Measurements from ENCODE around the gene MREG.

MREG gene

GRCh38 chr2:215948051-215948450 is 65.3 kb downstream of the MREG start:
- H3K4me1 ChIP-seq (ENCODE audit: low read length), result no peaks in the 10 kb centered on the region
- TF ChIP-seq EZH2 (optimal IDR thresholded peaks at IDR 0.05; ENCODE audit: low read depth, low read length) (no peak), CTCF (IDR thresholded peaks at IDR 0.05; ENCODE audit: low read length) (no peak), EZH2phosphoT487 (IDR thresholded peaks at IDR 0.05; ENCODE audit: low read length) (no peak)
- peaks cover 18% of the 10 kb centered on the region for H3K79me2 ChIP-seq (ENCODE audit: low read length)
- no peaks in the 10 kb centered on the region for H4K20me1 ChIP-seq (ENCODE audit: insufficient read depth, low read length)
- no peak for DNase-seq
- H3K9ac ChIP-seq (ENCODE audit: low read length), result no peak overlapping the region
- no peak overlapping the region for H2AFZ ChIP-seq (ENCODE audit: low read length)
- no peaks in the 10 kb centered on the region for H3K9me2 ChIP-seq (replicated peaks; ENCODE audit: insufficient read depth, low read length)
- no peaks in the 10 kb centered on the region for H3F3A ChIP-seq (ENCODE audit: insufficient read depth, low read length)
- no peaks in the 10 kb centered on the region for H3K27me3 ChIP-seq (replicated peaks; ENCODE audit: insufficient read depth, low read length)
- no peak overlapping the region for H3K4me3 ChIP-seq (ENCODE audit: low read length)
- no peaks in the 10 kb centered on the region; the same call in 1 of the 2 replicates for H3K36me3 ChIP-seq (replicated peaks; ENCODE audit: insufficient read depth, low read length)
- no peak overlapping the region for H3K4me2 ChIP-seq (ENCODE audit: low read depth, low read length)
- H3K27ac ChIP-seq (ENCODE audit: low read length), result no peak overlapping the region
- H3K9me3 ChIP-seq (replicated peaks; ENCODE audit: insufficient read depth, low read length), result no peaks in the 10 kb centered on the region

- TF ChIP-seq CTCF (IDR thresholded peaks at IDR 0.05; ENCODE audit: low read length) (no peak), EZH2phosphoT487 (IDR thresholded peaks at IDR 0.05; ENCODE audit: low read length) (no peak), EZH2 (optimal IDR thresholded peaks at IDR 0.05; ENCODE audit: low read depth, low read length) (no peak)
- Histone ChIP-seq H3K27me3 (replicated peaks; ENCODE audit: insufficient read depth, low read length) (no peaks in the 10 kb centered on the region), H3K4me3 (ENCODE audit: low read length) (no peak overlapping the region), H3K9me3 (replicated peaks; ENCODE audit: insufficient read depth, low read length) (no peaks in the 10 kb centered on the region), H3F3A (ENCODE audit: insufficient read depth, low read length) (no peaks in the 10 kb centered on the region), H3K9ac (ENCODE audit: low read length) (no peak overlapping the region), H2AFZ (ENCODE audit: low read length) (no peak overlapping the region), H4K20me1 (ENCODE audit: insufficient read depth, low read length) (no peaks in the 10 kb centered on the region), H3K27ac (ENCODE audit: low read length) (no peak overlapping the region), H3K9me2 (replicated peaks; ENCODE audit: insufficient read depth, low read length) (no peaks in the 10 kb centered on the region), H3K36me3 (replicated peaks; ENCODE audit: insufficient read depth, low read length) (no peaks in the 10 kb centered on the region; the same call in 1 of the 2 replicates), H3K4me2 (ENCODE audit: low read depth, low read length) (no peak overlapping the region), H3K4me1 (ENCODE audit: low read length) (no peaks in the 10 kb centered on the region), H3K79me2 (ENCODE audit: low read length) (peaks cover 13% of the 10 kb centered on the region; the same call in 1 of the 2 replicates)
- no peak for DNase-seq
These were observed 66.8 kb downstream of the MREG start for GRCh38 chr2:215946586-215946985.

DNA sequence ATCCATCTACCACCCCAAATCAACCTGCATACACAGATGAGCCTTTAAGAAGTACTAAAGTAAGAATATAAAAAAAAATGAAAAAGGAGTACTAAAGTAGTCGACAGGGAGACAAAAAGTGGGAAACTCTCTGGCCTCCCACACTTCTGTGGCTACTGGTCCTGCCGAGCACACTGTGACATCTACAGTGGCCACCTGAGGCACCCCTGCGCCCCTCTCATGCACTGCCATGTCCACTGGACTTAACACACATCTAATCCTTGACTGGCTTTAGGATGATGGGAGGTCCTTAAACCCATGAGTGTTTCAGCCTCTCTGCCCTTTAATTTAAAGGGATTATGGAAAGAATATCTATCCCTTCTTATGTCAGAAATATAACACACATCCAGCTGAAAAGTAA is 71.2 kb downstream of the MREG start:
- Histone ChIP-seq H3K4me2 (ENCODE audit: low read depth, low read length) (no peak overlapping the region), H3K4me1 (ENCODE audit: low read length) (no peaks in the 10 kb centered on the region), H3F3A (ENCODE audit: insufficient read depth, low read length) (no peaks in the 10 kb centered on the region), H3K9me3 (replicated peaks; ENCODE audit: insufficient read depth, low read length) (no peaks in the 10 kb centered on the region), H3K27ac (ENCODE audit: low read length) (no peak overlapping the region), H3K9me2 (replicated peaks; ENCODE audit: insufficient read depth, low read length) (no peaks in the 10 kb centered on the region), H3K36me3 (replicated peaks; ENCODE audit: insufficient read depth, low read length) (no peaks in the 10 kb centered on the region; the same call in 1 of the 2 replicates), H4K20me1 (ENCODE audit: insufficient read depth, low read length) (no peaks in the 10 kb centered on the region), H3K9ac (ENCODE audit: low read length) (no peak overlapping the region), H2AFZ (ENCODE audit: low read length) (no peak overlapping the region), H3K79me2 (ENCODE audit: low read length) (no peaks in the 10 kb centered on the region), H3K27me3 (replicated peaks; ENCODE audit: insufficient read depth, low read length) (no peaks in the 10 kb centered on the region), H3K4me3 (ENCODE audit: low read length) (no peak overlapping the region)
- no peak for DNase-seq
- TF ChIP-seq EZH2phosphoT487 (IDR thresholded peaks at IDR 0.05; ENCODE audit: low read length) (no peak), CTCF (IDR thresholded peaks at IDR 0.05; ENCODE audit: low read length) (no peak), EZH2 (optimal IDR thresholded peaks at IDR 0.05; ENCODE audit: low read depth, low read length) (no peak)

Measured in MM.1S (cell line).